Panc1 (cell line): ENCODE measurements around the gene CSK. TPM values are rescaled to one million over a fixed set of nuclear protein-coding genes. Genes with fewer than 3 reads are reported as not detected.

Source experiments
- ATAC-seq: fragments of 200-7000 bp; cut with Tn5 transposase; 2 replicates; pipeline ENCODE4 v1.9.1; 2020; ENCODE audit warnings: mild to moderate bottlenecking, moderate library complexity
- BruUV-seq: library from RNA; stranded (reverse); fragments of 400-500 nt; replicated peaks from 2 replicates; lab custom pipeline; 2021; lab: Mats Ljungman, UMichigan
- CTCF ChIA-PET: fragments of 300-600 bp; sonication (Branson Sonifier 250); formaldehyde crosslinking; loops from one replicate; lab custom pipeline; 2022; ENCODE audit warnings: antibody characterized with exemption; lab: Charles Lee
- POLR2A ChIA-PET: fragments of 300-600 bp; sonication (Branson Sonifier 250); formaldehyde crosslinking; loops from one replicate; lab custom pipeline; 2022; ENCODE audit warnings: antibody characterized with exemption; lab: Charles Lee
- DNase-seq: peaks from one replicate; pipeline ENCODE4 v3.0.0-alpha.2; 2010; ENCODE audit warnings: low read depth, low spot score
- H3K27ac ChIP-seq: 2 replicates; pipeline ENCODE4 v1.5.1; 2011; ENCODE audit warnings: mild to moderate bottlenecking, low read length, inconsistent platforms
- H3K27me3 ChIP-seq: fragments of 200-500 bp; sonication (Bioruptor generic); 2 replicates; pipeline ENCODE4 v1.6.0; 2014; ENCODE audit warnings: low read length, inconsistent platforms; ENCODE audit not compliant: control insufficient read depth, insufficient read depth
- H3K36me3 ChIP-seq: fragments of 200-500 bp; sonication (Bioruptor generic); 2 replicates; pipeline ENCODE4 v1.5.1; 2014; ENCODE audit warnings: inconsistent platforms, mild to moderate bottlenecking, low read length, moderate library complexity; ENCODE audit not compliant: control insufficient read depth, insufficient read depth
- H3K4me1 ChIP-seq: 2 replicates; pipeline ENCODE4 v1.5.1; 2011; ENCODE audit warnings: inconsistent platforms, mild to moderate bottlenecking, low read length, moderate library complexity; ENCODE audit not compliant: control insufficient read depth, insufficient read depth
- H3K4me3 ChIP-seq, 2 experiments: 2 replicates each; pipeline ENCODE4 v1.5.1; 2011 to 2012; ENCODE audit warnings: low read depth in 2 of 2, low read length in 2 of 2, mild to moderate bottlenecking in 2 of 2, inconsistent platforms in 1 of 2, moderate library complexity in 1 of 2
- H3K9me3 ChIP-seq: fragments of 200-500 bp; sonication (Bioruptor generic); 2 replicates; pipeline ENCODE4 v1.5.1; 2014; ENCODE audit warnings: low read depth, mild to moderate bottlenecking, inconsistent platforms, low read length, moderate library complexity; ENCODE audit not compliant: control insufficient read depth, insufficient read depth
- CTCF ChIP-seq: fragments of 450-650 bp; IDR thresholded peaks from 2 replicates; pipeline ENCODE4 v1.5.1; 2017; ENCODE audit warnings: mild to moderate bottlenecking
- POLR2AphosphoS5 ChIP-seq: IDR thresholded peaks from 2 replicates; pipeline ENCODE4 v1.6.1; 2012; ENCODE audit warnings: mild to moderate bottlenecking, low read depth, low read length, moderate library complexity
- REST ChIP-seq, 2 experiments: IDR thresholded peaks; 2 replicates each; pipeline ENCODE4 v1.6.1; 2011 to 2012; ENCODE audit warnings: low read depth in 2 of 2, control low read depth in 1 of 2, low read length in 1 of 2, mild to moderate bottlenecking in 1 of 2, moderate library complexity in 1 of 2; ENCODE audit not compliant: insufficient read depth in 1 of 2
- SIN3A ChIP-seq: IDR thresholded peaks from 2 replicates; pipeline ENCODE4 v1.6.1; 2012; ENCODE audit warnings: low read depth, mild to moderate bottlenecking, low read length, moderate library complexity, borderline replicate concordance; ENCODE audit not compliant: insufficient read depth
- TCF7L2 ChIP-seq: IDR thresholded peaks from 2 replicates; pipeline ENCODE4 v1.6.1; 2011; ENCODE audit warnings: mild to moderate bottlenecking, low read depth, low read length, inconsistent platforms
- in situ Hi-C: cut with HindIII; loops from 2 replicates; pipeline ENCODE4 v1.10.0; 2016; ENCODE audit warnings: low sequenced_read_pairs, low pct_unique_long_range_greater_than_20kb
- intact Hi-C: fragments of 100-400 bp; cut with micrococcal nuclease; formaldehyde crosslinking; loops from one replicate; pipeline ENCODE4 v1.10.0; 2022; ENCODE audit not compliant: unreplicated experiment
- total RNA-seq: library from RNA; stranded (reverse); gene quantifications from one replicate; pipeline ENCODE4 v1.2.1, GENCODE V29; 2021; ENCODE audit not compliant: unreplicated experiment

CSK gene
- total RNA-seq, 1 experiment from 2014 or later: 81.4 TPM

GRCh38 chr15:74808840-74809229 lies 27.0 kb downstream of the CSK start:
- POLR2A ChIA-PET: no interaction called here
- in situ Hi-C loops: no loop called here
- H3K36me3 ChIP-seq: no peaks in the 10 kb centered on the region
- no peak overlapping the region for H3K4me3 ChIP-seq
- no peak overlapping the region for H3K27ac ChIP-seq
- intact Hi-C loops: no loop called here
- ATAC-seq (no peak), DNase-seq (no peak)
- no peaks in the 10 kb centered on the region for H3K27me3 ChIP-seq
- H3K9me3 ChIP-seq: no peaks in the 10 kb centered on the region
- H3K4me1 ChIP-seq: no peaks in the 10 kb centered on the region
- TF ChIP-seq CTCF (no peak), REST (IDR thresholded peaks at IDR 0.05; ENCODE audit: insufficient read depth in 1 of 2, low read depth in 2 of 2, low read length in 1 of 2) (no peak), POLR2AphosphoS5 (no peak), TCF7L2 (no peak), SIN3A (no peak)
- no TSS peak for BruUV-seq
- CTCF ChIA-PET: interaction anchor here (0.5 kb wide), 1 partner anchor 47 kb away, joined by 3 read pairs; no protein-coding TSS in a partner anchor

- TF ChIP-seq REST (IDR thresholded peaks at IDR 0.05; ENCODE audit: insufficient read depth in 1 of 2, low read depth in 2 of 2, low read length in 1 of 2) (no peak), CTCF (no peak), TCF7L2 (no peak), POLR2AphosphoS5 (no peak), SIN3A (no peak)
- DNase-seq (no peak), ATAC-seq (no peak)
- no TSS peak for BruUV-seq
- in situ Hi-C loops: no loop called here
- Histone ChIP-seq H3K36me3 (no peaks in the 10 kb centered on the region), H3K9me3 (no peaks in the 10 kb centered on the region), H3K27me3 (no peaks in the 10 kb centered on the region), H3K4me3 (no peak overlapping the region), H3K27ac (no peak overlapping the region), H3K4me1 (no peaks in the 10 kb centered on the region)
- ChIA-PET POLR2A (no interaction called here), CTCF (no interaction called here)
- intact Hi-C loops: no loop called here
Measured at GRCh38 chr15:74809242-74809641, 27.4 kb downstream of the CSK start.
